Glomerular visceral epithelial cell (primary cell): ENCODE results near the gene PIEZO2.

ENCODE experiments used
- DNase-seq: peaks from one replicate; pipeline ENCODE4 v3.0.0-alpha.2; 2016; ENCODE audit errors: extremely low spot score

Gene PIEZO2

DNA sequence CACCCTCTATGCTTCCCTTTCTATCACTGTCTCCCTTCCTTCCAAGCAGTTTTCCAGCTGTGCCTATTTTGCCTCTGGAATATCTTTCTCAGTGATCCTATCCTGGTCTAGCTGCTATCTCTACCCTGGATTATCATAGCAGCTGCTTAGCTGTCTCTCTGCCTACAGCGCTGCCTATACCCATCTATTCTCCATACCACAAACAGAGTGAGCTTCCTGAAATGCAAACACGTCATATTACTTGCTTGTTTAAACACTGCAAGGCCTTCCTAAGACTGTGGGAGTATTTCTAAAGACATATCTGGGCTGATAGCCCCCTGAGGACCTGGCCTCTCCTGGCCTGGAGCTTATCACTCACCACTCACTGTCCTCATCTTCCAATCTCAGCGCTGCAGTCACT, 403.4 kb downstream of the PIEZO2 start:
- no peak for DNase-seq

DNA sequence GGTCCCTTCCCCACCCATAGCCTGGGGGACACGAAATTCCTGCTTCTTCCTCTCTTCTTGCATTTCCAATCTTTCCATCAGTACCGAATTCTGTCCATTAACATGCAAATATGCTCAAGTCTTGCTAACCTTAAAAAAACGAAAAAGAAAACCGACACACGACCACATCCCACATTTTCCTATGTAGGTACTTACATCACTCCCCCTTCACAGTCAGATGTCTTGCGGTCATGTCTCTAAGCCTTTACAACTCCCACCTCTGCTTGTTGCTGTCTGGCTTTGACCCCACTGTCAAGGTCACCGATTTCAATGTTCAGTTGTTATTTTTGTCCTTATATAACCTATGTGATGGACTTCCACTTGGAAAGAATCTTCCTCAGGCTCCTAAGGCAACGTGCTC, 404.1 kb downstream of the PIEZO2 start:
- DNase-seq, result no peak

DNA sequence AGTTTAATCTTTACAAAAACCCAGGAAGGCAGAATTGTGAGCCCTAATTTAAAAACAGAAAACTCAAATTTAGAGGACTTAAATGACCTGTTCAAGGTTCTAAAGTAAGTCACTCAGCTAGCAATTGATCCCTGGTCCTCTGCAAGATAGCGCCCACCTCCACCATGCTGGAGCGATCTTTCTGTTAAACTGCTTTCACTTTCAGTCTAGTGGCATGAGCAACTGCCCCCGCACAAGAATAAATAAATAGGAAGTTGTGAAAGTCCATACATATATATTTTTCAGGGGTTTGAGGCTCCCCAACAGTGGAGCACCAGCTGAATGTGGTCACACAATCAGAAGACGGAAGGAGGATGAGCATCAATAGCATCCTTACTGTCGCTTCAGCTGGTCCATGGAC, 405.6 kb downstream of the PIEZO2 start:
- no peak for DNase-seq

DNA sequence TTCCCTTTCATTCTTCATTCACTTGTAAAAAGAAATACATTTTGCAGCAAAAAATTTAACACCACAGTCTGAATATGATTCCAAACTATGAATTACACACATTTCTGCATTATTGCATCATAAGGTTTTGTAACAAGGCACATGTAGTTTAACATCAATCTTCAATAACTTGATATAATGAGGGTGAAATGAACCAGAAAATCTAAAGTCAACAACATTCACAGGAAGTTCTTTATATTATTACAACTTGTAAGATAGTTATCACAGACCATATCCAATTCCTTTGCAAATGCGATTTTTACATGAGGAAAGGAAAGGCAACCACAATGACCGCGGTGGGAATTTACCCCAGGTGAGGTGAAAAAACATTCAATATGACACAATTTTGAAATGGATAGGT, 410.2 kb downstream of the PIEZO2 start:
- DNase-seq, result no peak

DNA sequence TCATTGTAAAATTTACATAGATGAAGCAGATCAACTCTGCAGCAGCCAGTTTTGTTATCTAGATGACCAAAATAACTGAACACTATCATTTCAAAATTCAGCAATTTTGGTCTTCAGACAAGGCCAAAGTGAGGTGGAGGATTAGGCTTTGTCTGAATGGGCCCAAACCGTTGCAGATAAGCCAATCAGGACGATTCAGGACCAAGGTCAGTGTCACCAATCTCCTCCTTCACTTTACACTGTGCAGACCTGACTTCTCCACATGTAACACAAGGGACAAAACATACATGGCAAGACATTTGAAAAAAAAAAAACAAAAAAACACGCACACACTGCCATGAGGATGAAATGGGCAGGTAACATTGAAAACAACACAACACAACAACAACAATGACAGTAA, 412.4 kb downstream of the PIEZO2 start:
- DNase-seq, result no peak

DNA sequence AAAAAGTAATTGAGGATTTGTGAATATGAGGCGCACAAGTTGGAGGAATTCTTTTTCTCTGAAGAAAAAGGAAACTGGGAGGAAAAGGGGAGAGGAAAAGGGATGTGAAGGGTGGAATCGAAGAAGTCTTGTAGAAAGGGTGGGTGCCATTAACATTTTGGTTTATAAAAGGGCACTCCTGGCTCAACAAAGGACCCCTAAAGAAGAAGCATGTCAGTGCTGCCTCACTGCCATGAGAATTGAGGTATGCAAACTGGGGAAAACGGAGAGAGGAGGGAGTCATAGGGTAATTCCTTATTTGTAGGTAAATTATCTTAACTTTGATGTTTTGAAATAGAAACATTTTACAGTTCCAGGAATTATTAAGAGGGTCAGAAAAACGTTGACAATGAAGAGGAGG, 416.4 kb downstream of the PIEZO2 start:
- no peak for DNase-seq

DNA sequence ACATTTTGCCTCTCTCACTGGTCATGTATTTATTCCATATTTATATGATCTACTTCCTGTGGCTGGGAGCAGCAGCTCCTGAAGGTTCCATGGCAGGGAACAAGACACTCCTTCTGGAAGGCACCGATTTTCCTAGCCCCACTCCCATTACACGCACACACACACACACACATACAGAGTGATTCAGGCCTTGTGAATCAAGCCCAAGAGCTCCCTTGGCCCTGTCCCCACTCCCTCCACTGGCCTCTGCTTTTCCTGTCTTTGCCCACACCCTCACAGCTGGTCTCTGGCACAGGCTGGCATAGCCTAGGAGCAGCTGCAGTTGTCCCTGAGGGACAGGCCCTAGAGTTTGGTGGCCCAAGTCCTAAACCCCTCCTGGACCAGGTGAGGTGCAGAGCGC, 421.9 kb downstream of the PIEZO2 start:
- DNase-seq, result no peak

DNA sequence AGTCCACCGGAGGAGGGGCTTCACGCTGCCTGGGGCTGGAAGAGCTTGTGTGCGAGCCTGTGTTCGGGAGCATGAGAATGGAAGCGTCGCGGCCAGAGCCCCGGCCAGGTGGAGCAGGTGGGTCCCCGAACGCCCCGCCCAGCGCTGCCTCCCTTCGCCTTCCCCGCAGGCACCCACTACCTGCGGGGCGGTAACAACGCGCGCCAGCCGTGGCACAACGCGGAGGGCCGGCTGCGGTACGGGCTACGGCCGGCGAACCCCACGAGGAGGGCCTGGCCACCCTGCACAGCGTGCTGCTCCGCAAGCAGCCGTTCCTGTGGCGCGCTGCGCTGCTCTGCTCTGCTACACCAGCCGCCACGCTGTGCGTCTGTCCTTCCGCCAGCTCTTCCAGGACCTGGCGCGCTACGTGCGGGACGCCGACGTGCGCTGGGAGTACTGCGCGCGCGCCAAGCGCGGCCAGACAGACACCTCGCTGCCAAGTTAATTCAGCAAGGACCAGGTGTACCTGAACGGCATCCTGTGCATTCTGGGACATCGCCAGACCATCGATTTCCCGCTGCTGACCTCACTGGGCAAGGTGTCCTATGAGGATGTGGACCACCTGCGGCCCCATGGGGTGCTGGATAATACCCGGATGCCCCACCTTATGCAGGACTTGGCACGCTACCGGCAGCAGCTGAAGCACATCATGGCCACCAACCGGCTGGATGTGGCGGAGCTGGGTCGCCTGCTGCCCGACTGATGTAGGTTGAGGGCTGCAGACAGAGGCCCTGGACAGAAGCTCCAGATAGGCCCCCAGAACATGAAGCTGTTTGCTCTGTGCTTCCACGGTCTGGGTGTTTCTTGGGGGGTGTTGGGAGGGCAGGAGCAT, 422.9 kb downstream of the PIEZO2 start:
- DNase-seq, result no peak

DNA sequence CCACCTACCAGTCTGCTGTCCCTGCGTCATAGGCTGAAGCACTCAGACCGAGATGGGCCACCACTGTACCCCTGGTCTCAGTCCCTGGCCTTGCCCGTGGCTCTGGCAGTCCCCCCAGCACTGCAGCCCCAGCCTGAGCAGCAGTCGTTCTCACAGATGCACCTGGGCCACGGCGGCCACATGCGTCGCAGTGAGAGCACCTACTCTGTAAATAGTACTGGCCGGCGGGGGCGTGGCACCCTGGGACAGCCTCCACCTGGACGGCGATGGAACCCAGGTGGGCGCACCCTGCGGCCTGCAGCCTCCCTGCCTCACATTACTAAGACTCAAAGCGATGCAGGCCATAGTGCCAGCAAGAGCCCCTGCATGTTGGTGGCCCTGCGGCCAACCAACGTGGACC, 424.7 kb downstream of the PIEZO2 start:
- no peak for DNase-seq

DNA sequence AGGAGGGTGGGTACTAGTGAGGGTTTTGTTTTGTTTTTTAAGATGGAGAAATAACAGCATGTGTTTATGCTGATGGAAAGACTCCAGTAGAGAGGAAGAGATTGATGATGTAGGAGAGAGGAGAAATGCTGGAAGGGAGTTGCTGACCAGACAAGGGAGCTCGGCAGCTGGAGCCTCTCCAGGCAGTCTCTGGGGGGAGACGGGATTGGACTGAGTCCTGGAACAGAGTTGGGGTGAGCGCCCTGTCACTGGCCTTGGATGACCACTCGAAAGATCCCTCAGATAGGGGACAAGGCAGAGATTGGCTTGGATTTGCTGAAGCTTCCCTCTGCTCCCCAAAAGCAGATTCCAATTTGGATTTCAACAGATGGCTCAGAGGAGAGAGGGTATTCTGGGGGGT, 425.9 kb downstream of the PIEZO2 start:
- no peak for DNase-seq

DNA sequence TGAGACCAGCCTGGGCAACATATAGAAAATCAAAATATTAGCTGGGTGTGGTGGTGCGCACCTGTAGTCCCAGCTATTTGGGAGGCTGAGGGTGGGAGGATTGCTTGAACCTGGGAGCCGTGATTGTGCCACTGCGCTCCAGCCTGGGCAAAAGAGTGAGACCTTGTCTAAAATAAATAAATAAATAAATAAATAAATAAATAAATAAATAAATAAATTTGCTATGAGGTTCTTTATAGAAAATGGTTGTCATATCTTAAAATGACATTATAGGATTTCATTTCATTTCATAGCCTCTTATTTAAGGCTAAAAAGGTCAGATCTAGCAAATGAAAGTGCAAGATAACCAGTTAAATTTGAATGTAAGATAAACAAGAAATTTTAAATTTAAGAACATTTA, 430.6 kb downstream of the PIEZO2 start:
- DNase-seq, result no peak

DNA sequence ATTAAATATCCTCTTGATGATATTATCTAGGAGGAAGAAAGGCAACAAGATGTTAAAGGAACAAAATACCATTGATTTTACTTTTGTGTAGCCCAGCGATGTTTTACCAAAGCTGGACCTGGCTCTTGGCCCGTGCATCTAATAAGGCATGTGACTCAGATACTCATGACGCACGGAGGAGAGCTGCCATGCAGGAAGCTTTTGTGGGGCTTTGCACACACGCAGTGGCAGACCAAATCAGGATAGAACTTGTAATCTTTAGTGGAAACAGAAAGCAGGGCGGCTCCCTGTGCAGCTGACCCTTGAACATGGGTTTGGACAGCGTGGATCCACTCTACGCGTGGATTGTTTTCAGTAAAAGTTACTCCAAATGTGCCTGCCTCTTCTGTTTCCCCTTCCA, 433.6 kb downstream of the PIEZO2 start:
- DNase-seq, result no peak

DNA sequence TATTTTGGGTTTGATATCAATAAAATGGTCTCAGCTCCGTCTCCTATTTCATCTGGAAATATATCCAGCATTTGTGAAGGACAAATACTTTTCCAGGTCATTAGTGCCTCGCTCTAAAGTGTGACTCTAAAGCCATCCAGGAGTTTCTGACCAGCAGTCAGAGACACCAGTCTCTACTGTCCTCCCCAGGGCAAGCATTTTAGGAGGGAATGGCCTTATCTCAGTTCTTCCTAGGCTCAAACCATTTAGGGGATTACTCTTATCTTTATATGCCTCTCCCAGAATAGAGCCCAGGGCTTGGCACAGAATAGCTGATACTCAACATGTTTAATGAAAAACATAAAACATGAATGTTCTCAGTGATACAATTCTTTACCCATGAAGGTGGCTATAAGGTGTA, 436.0 kb downstream of the PIEZO2 start:
- no peak for DNase-seq

DNA sequence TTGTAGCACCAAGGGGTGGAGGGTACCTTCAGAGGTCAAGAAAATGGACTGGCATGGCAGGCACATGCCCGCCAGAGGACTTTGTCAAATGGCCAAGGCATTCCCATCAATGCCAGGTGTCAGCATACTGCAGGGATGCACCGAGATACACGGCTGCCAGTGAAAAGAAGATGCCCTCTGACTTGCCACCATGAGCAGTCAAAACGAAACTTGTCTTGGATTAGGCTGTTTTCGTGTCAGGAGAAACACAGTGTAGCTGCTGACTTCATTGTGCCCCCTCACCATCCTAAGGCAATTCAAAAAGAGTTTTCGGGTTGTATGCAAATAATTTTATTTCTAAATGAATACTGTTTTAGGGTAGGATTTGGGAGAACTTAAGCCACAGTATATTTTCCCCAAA, 442.1 kb downstream of the PIEZO2 start:
- no peak for DNase-seq

DNA sequence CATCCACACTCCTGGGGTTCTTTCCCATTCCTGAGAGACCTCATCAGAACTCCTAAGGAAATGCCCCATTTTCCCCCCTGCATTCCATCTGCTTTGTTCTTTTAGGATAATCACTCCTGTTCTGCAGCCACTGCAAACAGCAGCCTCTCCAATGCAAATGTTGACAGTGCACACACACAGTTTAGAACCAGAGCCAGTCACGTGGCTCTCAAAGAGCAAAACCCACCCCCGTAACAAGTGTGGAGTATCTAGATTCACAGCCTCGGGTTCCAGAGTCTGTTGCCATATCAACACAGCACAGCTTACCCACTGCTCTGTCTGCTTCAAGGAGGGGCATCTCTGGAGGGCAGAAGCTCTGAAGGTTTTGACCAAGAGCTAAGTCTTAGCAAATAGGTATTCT, 443.6 kb downstream of the PIEZO2 start:
- DNase-seq, result no peak

DNA sequence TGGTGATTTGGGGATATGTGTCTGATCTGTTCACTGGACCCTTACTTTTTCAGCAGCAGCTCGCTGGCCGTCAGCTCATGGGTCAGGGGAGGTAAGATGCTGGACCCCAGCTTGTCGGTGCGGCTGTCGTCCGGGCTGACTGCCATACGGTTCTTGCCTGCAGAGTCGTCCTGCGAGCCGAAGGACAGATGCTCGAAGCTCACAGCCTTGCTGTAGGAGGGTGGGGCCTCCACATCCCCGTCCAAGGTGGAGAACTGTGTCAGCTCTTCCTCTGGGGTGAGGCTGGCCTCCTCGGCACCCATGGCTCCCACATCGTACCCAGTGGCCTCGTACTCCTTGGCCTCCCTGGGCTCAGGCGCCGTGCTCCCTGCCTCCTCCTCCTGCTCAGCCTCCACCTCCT, 444.1 kb downstream of the PIEZO2 start:
- no peak for DNase-seq

DNA sequence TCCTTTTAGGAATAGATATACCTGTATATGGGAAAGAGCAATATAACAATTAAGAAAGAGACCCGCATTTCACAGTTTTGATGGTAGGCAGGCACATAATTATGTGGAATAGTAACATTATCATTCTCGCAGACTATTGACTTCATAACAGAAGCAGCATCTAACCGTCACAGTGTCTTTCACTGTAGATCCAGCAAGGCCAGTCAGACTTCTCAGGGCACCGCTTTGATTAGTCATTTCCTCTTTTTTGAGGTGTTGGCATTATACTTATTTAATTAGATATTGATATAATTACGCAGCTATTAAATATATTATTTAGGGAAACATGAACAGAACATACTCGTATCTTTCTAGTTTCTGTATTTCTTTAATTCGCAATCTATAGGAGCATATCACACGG, 447.2 kb downstream of the PIEZO2 start:
- DNase-seq, result no peak

DNA sequence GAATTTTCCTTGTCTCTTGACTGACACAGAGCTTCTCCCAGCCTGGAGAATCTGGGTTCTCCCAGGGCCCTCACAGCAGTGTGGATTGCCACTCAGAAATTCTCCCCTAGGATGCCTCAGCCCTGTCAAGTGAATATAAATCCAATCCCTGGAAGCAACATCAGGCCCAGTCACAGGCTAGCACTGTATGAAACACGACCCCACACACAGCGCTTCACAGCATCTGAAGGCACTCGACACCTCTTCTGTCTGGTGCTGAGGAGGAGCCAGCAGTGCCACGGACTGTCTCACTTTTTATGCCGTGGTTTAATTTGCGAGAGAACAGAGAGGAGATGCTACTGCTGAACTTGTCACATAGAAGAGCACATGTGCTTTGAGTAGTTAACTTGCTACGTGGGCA, 459.0 kb downstream of the PIEZO2 start:
- no peak for DNase-seq

DNA sequence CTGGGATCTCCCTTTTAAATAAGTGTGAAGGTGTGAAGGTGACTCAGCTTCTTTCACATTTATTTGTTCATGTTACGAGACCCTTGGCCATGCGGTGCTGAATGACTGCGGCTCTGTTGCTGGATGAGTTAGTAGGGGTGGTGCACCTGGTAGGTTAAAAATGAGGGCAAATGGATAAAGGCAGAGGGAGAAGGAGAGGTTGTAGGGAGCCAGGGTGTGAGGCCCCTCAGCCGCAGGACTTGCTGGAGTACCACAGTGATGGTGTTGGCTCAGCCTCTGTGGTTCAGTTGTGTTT, 459.4 kb downstream of the PIEZO2 start:
- no peak for DNase-seq

DNA sequence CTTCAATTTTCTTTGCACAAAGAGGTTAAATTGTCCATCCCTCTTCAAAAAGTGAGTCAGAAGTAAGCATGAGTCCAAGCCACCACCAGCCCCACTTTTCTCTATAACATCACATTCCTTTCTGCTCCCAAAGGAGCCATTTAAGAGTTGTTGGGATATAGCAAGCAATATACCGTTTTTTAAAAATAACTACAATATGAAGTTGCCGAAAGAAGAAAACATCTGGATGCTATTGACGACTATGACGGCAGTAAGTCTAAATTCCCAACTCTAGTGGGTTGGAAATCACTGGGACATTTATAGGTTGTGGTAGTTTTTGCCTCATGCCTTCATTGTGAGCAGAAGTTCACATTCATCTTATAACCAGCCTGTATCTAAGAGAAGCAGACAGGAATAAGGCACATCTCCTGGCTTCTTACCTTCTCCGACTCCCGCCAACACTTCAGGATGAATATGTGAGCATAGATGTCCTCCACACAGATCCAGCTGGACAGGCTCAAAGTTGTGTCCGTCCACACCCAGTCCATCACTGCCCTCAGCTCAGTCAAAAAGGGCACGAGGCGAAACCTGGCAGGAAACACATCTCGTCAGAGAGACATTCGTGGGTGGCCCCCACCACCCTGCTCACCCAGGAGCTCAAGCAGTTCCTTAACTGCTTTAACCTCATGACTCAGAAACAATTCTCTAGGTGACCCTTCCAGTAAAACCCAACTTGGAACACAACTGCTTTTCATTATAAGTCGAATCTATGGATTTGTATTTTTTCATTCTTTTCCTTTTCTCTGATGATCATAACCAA, 459.9 kb downstream of the PIEZO2 start:
- no peak for DNase-seq

DNA sequence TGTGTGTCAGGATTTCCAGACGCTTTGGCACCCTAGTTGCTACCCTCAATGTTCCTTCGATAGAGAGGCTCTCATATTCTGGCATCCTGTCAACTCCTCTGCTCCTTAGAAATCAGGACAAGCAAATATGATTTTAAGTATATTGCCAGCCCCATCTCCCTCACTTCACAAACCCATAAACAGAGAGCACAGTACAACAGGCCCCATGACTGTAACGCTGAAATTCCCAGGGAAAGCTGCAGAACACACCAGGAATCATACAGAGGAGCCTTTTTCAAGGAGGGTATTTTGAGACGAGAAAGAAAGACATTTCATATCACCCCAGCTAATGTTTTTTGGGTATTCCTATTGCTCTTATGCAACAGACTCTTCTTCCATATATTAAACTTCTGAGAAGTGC, 460.6 kb downstream of the PIEZO2 start:
- DNase-seq, result no peak

DNA sequence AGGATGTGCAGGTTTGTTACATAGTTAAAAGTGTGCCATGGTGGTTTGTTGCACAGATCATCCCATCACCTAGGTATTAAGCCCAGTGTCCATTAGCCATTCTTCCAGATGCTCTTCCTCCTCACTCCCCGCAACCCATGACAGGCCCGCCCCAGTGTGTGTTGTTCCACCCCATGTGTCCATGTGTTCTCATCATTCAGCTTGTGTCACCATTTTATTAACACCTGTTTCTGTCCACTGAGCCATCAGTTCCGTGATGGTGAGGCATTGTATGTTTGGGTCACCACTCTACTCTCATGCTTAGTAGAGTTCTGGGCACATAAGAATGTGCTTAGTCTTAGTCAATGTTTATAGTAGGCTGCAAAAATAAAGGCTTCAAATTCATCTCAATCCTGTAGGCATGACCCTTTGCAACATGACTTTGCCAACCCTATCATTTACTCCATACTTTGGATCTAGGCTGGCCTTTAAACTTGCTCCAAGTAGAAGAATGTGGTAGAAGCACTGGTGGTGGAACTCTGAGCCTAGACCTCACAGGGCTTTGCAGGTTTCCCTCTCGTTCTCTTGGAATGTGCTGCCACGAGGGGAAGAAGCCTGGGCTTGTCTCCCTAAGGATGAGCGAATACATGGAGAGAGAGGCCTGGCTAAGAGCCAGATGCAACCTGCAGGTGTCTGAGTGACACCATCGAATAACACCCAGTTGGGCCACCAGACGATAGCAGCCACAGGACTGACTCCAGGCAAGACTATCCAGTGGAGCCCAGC, 462.0 kb downstream of the PIEZO2 start:
- DNase-seq, result peak; percentile 11

DNA sequence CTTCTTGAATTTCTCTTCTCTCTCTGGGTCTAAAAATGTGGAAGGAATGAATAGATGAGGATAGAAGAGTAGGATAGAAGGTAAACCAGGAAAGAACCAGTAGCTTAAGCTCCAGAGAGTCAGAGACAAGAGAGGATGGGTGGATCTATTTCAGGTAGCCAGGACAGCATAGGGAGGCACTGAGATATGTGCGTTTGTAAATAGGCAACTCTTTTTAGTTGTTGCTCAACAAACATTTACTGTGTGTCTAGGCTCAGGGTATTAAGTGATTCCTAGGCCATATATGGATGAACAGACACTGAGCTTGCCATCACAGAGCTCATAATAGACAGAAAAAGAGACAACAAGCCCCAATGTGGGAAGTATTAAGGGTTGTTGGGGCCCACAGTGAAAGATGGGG, 463.1 kb downstream of the PIEZO2 start:
- no peak for DNase-seq
